ENCODE data around the gene AUTS2. TPM values are rescaled to one million over a fixed set of nuclear protein-coding genes. Genes with fewer than 3 reads are reported as not detected.

The AUTS2 gene
- total RNA-seq, 1 experiment from 2014 or later: 2.5 TPM

DNA sequence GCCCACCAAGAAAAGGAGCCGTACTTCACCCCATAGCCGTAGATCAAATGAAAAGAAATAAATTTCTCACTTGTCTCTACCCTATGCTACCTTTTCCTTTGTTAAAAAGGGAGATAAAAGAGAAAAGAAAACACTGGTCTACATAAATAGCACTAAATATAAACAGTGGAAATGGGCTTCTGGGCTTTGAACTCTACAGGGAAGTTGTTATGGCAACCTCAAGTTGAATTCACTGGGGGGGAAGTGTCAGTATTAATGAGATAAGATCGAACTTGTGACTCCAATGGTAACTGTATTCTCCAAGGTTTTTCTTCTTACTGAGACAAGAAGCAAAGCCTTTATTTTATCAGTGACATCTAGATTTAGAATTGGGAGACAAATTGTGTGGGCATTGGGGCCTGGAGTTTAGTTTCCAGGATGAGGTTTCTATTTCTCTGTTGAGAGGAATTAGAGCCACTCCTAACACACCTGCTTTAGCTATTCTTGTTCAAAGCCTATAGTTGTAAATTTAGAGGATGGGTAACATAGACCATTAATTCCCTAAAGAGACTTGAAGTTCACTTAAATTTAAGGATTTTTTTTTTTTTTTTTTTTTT is 929.3 kb downstream of the AUTS2 start:
- ChIA-PET CTCF (no interaction called here), POLR2A (no interaction called here)
- in situ Hi-C loops (cut with HindIII; ENCODE audit: low pct_unique_long_range_greater_than_20kb, low sequenced_read_pairs): no loop called here
- H3K27ac ChIP-seq (ENCODE audit: low read length): no peak overlapping the region
- H3K27me3 ChIP-seq (ENCODE audit: control insufficient read depth, insufficient read depth, low read length): no peaks in the 10 kb centered on the region; the same call in 1 of the 2 replicates
- no peaks in the 10 kb centered on the region for H3K36me3 ChIP-seq (ENCODE audit: control insufficient read depth, insufficient read depth, low read length)
- TF ChIP-seq SIN3A (IDR thresholded peaks at IDR 0.05; ENCODE audit: borderline replicate concordance, insufficient read depth, low read depth, low read length) (no peak), POLR2AphosphoS5 (IDR thresholded peaks at IDR 0.05; ENCODE audit: low read depth, low read length) (no peak), TCF7L2 (IDR thresholded peaks at IDR 0.05; ENCODE audit: low read depth, low read length) (no peak)
- TF ChIP-seq, protein P1, sequence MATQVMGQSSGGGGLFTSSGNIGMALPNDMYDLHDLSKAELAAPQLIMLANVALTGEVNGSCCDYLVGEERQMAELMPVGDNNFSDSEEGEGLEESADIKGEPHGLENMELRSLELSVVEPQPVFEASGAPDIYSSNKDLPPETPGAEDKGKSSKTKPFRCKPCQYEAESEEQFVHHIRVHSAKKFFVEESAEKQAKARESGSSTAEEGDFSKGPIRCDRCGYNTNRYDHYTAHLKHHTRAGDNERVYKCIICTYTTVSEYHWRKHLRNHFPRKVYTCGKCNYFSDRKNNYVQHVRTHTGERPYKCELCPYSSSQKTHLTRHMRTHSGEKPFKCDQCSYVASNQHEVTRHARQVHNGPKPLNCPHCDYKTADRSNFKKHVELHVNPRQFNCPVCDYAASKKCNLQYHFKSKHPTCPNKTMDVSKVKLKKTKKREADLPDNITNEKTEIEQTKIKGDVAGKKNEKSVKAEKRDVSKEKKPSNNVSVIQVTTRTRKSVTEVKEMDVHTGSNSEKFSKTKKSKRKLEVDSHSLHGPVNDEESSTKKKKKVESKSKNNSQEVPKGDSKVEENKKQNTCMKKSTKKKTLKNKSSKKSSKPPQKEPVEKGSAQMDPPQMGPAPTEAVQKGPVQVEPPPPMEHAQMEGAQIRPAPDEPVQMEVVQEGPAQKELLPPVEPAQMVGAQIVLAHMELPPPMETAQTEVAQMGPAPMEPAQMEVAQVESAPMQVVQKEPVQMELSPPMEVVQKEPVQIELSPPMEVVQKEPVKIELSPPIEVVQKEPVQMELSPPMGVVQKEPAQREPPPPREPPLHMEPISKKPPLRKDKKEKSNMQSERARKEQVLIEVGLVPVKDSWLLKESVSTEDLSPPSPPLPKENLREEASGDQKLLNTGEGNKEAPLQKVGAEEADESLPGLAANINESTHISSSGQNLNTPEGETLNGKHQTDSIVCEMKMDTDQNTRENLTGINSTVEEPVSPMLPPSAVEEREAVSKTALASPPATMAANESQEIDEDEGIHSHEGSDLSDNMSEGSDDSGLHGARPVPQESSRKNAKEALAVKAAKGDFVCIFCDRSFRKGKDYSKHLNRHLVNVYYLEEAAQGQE (IDR thresholded peaks at IDR 0.05; ENCODE audit: insufficient read depth in 1 of 2, low read depth in 2 of 2, low read length in 1 of 2): no peak
- TF ChIP-seq, protein P2, sequence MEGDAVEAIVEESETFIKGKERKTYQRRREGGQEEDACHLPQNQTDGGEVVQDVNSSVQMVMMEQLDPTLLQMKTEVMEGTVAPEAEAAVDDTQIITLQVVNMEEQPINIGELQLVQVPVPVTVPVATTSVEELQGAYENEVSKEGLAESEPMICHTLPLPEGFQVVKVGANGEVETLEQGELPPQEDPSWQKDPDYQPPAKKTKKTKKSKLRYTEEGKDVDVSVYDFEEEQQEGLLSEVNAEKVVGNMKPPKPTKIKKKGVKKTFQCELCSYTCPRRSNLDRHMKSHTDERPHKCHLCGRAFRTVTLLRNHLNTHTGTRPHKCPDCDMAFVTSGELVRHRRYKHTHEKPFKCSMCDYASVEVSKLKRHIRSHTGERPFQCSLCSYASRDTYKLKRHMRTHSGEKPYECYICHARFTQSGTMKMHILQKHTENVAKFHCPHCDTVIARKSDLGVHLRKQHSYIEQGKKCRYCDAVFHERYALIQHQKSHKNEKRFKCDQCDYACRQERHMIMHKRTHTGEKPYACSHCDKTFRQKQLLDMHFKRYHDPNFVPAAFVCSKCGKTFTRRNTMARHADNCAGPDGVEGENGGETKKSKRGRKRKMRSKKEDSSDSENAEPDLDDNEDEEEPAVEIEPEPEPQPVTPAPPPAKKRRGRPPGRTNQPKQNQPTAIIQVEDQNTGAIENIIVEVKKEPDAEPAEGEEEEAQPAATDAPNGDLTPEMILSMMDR (IDR thresholded peaks at IDR 0.05): no peak
- DNase-seq (ENCODE audit: low read depth, low spot score) (no peak), ATAC-seq (no peak)
- intact Hi-C loops (cut with micrococcal nuclease; ENCODE audit: unreplicated experiment): no loop called here
- no peaks in the 10 kb centered on the region for H3K4me1 ChIP-seq (ENCODE audit: control insufficient read depth, insufficient read depth, low read length)
- no peaks in the 10 kb centered on the region for H3K9me3 ChIP-seq (ENCODE audit: control insufficient read depth, insufficient read depth, low read depth, low read length)
- no TSS peak for BruUV-seq (replicated peaks)
- no peak overlapping the region for H3K4me3 ChIP-seq (ENCODE audit: low read depth in 2 of 2, low read length in 2 of 2)

DNA sequence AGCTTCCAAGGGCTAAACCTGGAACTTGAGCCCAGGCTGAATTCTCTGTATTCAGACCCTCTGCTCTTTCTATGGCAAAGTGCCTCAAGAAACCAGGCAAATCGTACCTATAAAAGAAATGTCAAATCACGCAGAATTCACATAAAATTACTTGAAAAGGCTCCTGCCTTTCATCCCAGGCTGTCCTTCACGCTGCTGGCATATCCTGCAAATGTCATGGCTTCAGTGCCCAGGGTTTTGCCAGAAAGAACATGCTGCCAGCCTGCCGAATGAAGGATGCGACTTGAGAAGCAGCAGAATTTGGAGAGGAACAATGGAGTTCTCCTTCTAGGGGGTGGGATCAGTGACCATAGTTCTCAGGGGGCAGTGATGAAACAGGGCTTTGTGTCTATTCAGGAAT is 931.2 kb downstream of the AUTS2 start:
- CTCF ChIA-PET: no interaction called here
- POLR2A ChIA-PET: no interaction called here
- no peaks in the 10 kb centered on the region; the same call in 1 of the 2 replicates for H3K27me3 ChIP-seq (ENCODE audit: control insufficient read depth, insufficient read depth, low read length)
- in situ Hi-C loops (cut with HindIII; ENCODE audit: low pct_unique_long_range_greater_than_20kb, low sequenced_read_pairs) (no loop called here), intact Hi-C loops (cut with micrococcal nuclease; ENCODE audit: unreplicated experiment) (no loop called here)
- no peaks in the 10 kb centered on the region for H3K36me3 ChIP-seq (ENCODE audit: control insufficient read depth, insufficient read depth, low read length)
- TF ChIP-seq TCF7L2 (IDR thresholded peaks at IDR 0.05; ENCODE audit: low read depth, low read length) (no peak), POLR2AphosphoS5 (IDR thresholded peaks at IDR 0.05; ENCODE audit: low read depth, low read length) (no peak), SIN3A (IDR thresholded peaks at IDR 0.05; ENCODE audit: borderline replicate concordance, insufficient read depth, low read depth, low read length) (no peak)
- TF ChIP-seq, protein P2 (IDR thresholded peaks at IDR 0.05): no peak
- TF ChIP-seq, protein P1 (IDR thresholded peaks at IDR 0.05; ENCODE audit: insufficient read depth in 1 of 2, low read depth in 2 of 2, low read length in 1 of 2): no peak
- H3K4me3 ChIP-seq (ENCODE audit: low read depth in 2 of 2, low read length in 2 of 2): no peak overlapping the region
- H3K4me1 ChIP-seq (ENCODE audit: control insufficient read depth, insufficient read depth, low read length): no peaks in the 10 kb centered on the region
- BruUV-seq (replicated peaks): no TSS peak
- no peak overlapping the region for H3K27ac ChIP-seq (ENCODE audit: low read length)
- DNase-seq (ENCODE audit: low read depth, low spot score) (no peak), ATAC-seq (no peak)
- no peaks in the 10 kb centered on the region for H3K9me3 ChIP-seq (ENCODE audit: control insufficient read depth, insufficient read depth, low read depth, low read length)

Data from Panc1 (cell line).